ENCODE results near the gene AKIP1. TPM values are rescaled to one million over a fixed set of nuclear protein-coding genes. Genes with fewer than 3 reads are reported as not detected.

AKIP1 gene
- total RNA-seq, result 57.9 and 61.1 TPM in 2 replicates

GRCh38 chr11:8911029-8911823 lies at the start of gene AKIP1:
TSS of gene AKIP1 (plus strand) at chr11:8911189. CDS start at chr11:8911450, 261 bp downstream.

GRCh38 chr11:8932564-8933180 lies 21.7 kb downstream of the AKIP1 start, which contains the start of gene C11orf16:
TSS of gene C11orf16 (minus strand) at chr11:8932947. CDS start at chr11:8932308, 639 bp downstream.

GRCh38 chr11:8942518-8943066 lies 31.6 kb downstream of the AKIP1 start, which contains the start of gene ASCL3:
TSS of gene ASCL3 (minus strand) at chr11:8943016. CDS start at chr11:8938161, 4,855 bp downstream.

GRCh38 chr11:8964324-8965320 lies 53.6 kb downstream of the AKIP1 start, which contains the start of gene TMEM9B:
TSS of gene TMEM9B (minus strand) at chr11:8964442. CDS start at chr11:8964313, 129 bp downstream.

Other genes with a start within 250 kb of the AKIP1 start
- gene TRIM66, start 228.5 kb upstream of the AKIP1 start, total RNA-seq, result 1.2 and 1.3 TPM in 2 replicates
- 1,463 and 1,602 TPM in 2 replicates for gene RPL27A, start 228.4 kb upstream of the AKIP1 start, total RNA-seq
- gene C11orf16, start 21.8 kb downstream of the AKIP1 start, total RNA-seq, result not detected in 2 replicates
- gene ASCL3, start 31.8 kb downstream of the AKIP1 start, total RNA-seq, result not detected in 2 replicates
- gene TMEM9B, start 53.3 kb downstream of the AKIP1 start, total RNA-seq, result 39.1 and 47.4 TPM in 2 replicates
- gene NRIP3, start 92.8 kb downstream of the AKIP1 start, total RNA-seq, result 1.7 and 1.8 TPM in 2 replicates
- gene SCUBE2, start 180.4 kb downstream of the AKIP1 start, total RNA-seq, result 0.34 and 1.3 TPM in 2 replicates